ENCODE measurements around the gene GSTM4. TPM values are rescaled to one million over a fixed set of nuclear protein-coding genes. Genes with fewer than 3 reads are reported as not detected.
A peak's percentile ranks its signal among the peaks of the same experiment; 100 is the strongest.

GSTM4 gene
- total and polyA plus RNA-seq, 4 donors: 24.5 to 48.6 (median 34.9) TPM

DNA sequence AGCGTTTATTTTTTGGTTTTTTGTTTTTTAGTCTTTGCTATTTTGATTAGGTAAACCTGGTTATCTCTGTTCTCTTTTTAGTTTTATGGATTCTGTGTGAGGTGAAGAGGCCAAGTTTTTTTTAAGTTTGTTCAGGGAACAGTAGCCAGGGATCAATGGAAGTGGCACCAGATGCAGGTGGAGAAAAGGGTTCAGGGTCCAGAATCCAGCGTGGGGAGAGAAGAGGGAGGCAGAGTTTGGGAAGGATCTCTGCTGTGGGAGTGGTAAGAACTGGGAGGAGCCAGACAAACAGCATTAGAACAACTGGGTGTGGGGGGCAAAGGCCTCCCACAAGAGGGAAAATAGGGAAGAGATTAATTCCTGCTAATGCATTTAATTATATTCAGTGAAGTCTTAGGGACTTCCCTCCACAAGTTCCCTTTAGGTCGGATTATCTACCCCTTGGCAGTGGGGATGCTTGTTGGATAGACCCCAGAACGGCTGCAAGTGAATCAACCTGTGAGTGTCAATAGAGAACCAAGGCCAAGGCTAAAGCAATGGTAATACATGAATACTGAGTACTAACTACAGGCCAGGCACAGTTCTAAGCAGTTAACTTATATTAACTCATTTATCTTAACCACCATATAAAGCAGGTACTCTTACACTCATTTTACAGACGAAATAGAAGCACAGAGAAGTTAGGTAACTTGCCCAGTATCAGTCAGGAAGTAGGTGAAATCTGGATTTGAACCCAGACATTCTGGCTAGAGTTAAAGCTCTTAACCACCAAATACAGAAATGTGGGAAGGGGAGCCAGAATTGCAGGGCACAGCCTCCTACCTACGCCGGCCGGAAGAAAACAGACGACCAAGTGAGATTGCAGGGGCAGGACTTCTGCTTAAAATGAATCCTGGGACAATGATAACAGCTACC is 37.0 kb upstream of the GSTM4 start:
- Histone ChIP-seq H3K4me1 (ENCODE audit: control insufficient read depth, insufficient read depth, low read length) (peaks cover 46% of the 10 kb centered on the region), H3K27ac (ENCODE audit: low read depth, low read length) (peak overlapping the region; percentile 37), H3K27me3 (ENCODE audit: control insufficient read depth, insufficient read depth, low read length) (no peaks in the 10 kb centered on the region), H3K4me3 (ENCODE audit: low read depth, low read length) (peak overlapping the region; percentile 83), H3K36me3 (ENCODE audit: control insufficient read depth, insufficient read depth, low read length) (peaks cover 7% of the 10 kb centered on the region), H3K9me3 (ENCODE audit: control insufficient read depth, insufficient read depth, low read length) (no peaks in the 10 kb centered on the region)
- 27% methylated on average over 5 of the region's 9 CpGs for WGBS (ENCODE audit: insufficient coverage)
- no peak for DNase-seq (ENCODE audit: low read depth in 4 of 6, low spot score in 6 of 6)

DNA sequence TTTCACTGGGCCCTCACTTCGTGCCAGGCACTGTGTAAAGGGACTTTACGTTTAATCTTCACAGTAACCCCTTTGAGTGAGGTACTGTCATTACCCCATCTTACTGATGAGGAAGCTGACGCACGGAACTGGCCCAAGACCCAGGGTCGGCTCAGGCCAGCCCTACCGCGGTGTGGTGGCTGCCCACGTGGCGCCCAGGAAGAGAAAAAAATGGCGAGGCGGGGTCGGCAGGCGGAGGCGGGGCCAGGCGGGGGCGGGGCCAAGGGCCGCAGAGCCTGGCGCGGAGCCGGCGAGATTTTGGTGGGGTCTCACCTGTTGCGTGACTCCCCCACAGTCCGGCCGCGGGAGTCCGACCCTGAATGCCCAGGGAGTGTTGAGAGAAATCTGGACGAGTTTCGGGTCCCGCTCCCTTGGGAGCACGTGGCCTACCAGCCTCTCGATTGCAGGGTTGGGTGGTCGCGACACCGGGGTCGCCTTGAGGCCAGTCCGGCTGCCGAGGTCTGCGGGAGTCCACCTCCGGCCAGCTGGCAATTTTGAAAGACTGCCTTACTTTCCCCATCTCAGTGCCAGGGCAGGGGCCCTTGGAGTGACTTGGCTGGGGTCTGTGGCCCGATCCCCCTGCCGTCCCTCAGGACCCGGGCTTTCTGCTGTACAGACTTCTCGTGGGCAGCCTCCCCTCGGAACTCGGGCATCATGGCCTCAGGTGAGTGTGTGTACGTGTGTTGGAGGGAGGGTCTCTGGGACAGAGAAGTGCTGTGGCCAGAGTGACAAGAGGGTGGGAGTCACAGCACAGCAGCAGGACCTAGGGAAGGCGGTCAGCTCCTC is 36.1 kb upstream of the GSTM4 start, which contains the start of the genes AMPD2 and GNAT2:
Gene AMPD2, plus strand, starts transcription at position 262 of the 825 bp plus-strand sequence. CDS start 1,339 bp downstream, outside the sequence.
Gene GNAT2, minus strand, starts transcription at position 41 of the 825 bp plus-strand sequence. CDS start 6,746 bp downstream, outside the sequence.
- under 1% methylated on average over 45 of the region's 47 CpGs for WGBS (ENCODE audit: insufficient coverage)
- DNase-seq (ENCODE audit: low read depth in 4 of 6, low spot score in 6 of 6): peak in 3 of 6 donors; percentile 18 to 79 (median 77)
- Histone ChIP-seq H3K27me3 (ENCODE audit: control insufficient read depth, insufficient read depth, low read length) (no peaks in the 10 kb centered on the region), H3K9me3 (ENCODE audit: control insufficient read depth, insufficient read depth, low read length) (no peaks in the 10 kb centered on the region), H3K4me1 (ENCODE audit: control insufficient read depth, insufficient read depth, low read length) (peaks cover 55% of the 10 kb centered on the region), H3K36me3 (ENCODE audit: control insufficient read depth, insufficient read depth, low read length) (peaks cover 13% of the 10 kb centered on the region), H3K27ac (ENCODE audit: low read depth, low read length) (peak within 1 kb of the TSS; percentile 94), H3K4me3 (ENCODE audit: low read depth, low read length) (peak within 1 kb of the TSS; percentile 83)

DNA sequence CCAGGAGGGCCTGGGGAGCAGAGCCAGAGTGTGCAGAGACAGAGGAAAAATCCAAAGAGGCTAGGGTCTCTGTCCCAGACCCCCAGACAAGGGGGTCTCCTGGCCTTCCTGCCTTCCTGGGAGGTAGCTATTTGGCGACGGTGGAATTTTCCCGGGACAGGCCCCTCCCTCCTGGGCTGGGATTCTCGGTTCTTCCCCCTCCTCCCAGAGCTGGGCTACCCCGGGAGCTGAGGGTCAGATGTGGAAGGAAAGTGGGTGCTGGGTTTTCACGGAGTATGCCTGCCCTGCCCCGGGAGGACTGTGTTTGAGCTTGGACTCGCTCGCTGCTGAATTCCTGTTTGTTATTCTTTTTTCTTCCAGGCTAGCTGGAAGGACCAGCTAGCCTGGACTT is 35.5 kb upstream of the GSTM4 start:
- no peak for DNase-seq (ENCODE audit: low read depth in 4 of 6, low spot score in 6 of 6)
- Histone ChIP-seq H3K9me3 (ENCODE audit: control insufficient read depth, insufficient read depth, low read length) (no peaks in the 10 kb centered on the region), H3K27ac (ENCODE audit: low read depth, low read length) (peak overlapping the region; percentile 94), H3K36me3 (ENCODE audit: control insufficient read depth, insufficient read depth, low read length) (peaks cover 18% of the 10 kb centered on the region), H3K4me1 (ENCODE audit: control insufficient read depth, insufficient read depth, low read length) (peaks cover 61% of the 10 kb centered on the region), H3K4me3 (ENCODE audit: low read depth, low read length) (peak overlapping the region; percentile 83), H3K27me3 (ENCODE audit: control insufficient read depth, insufficient read depth, low read length) (no peaks in the 10 kb centered on the region)
- 0% methylated on average over 3 of the region's 9 CpGs for WGBS (ENCODE audit: insufficient coverage)

- peaks cover 23% of the 10 kb centered on the region for H3K36me3 ChIP-seq (ENCODE audit: control insufficient read depth, insufficient read depth, low read length)
- peak overlapping the region; percentile 83 for H3K4me3 ChIP-seq (ENCODE audit: low read depth, low read length)
- no peaks in the 10 kb centered on the region for H3K27me3 ChIP-seq (ENCODE audit: control insufficient read depth, insufficient read depth, low read length)
- H3K9me3 ChIP-seq (ENCODE audit: control insufficient read depth, insufficient read depth, low read length): no peaks in the 10 kb centered on the region
- peak overlapping the region; percentile 94 for H3K27ac ChIP-seq (ENCODE audit: low read depth, low read length)
- H3K4me1 ChIP-seq (ENCODE audit: control insufficient read depth, insufficient read depth, low read length): peaks cover 64% of the 10 kb centered on the region
- WGBS (ENCODE audit: insufficient coverage): under 1% methylated on average over 16 of the region's 18 CpGs
- peak in 5 of 6 donors; percentile 74 to 97 (median 86) for DNase-seq (ENCODE audit: low read depth in 4 of 6, low spot score in 6 of 6)
These were observed 35.0 kb upstream of the GSTM4 start for GRCh38 chr1:109620841-109621286.

DNA sequence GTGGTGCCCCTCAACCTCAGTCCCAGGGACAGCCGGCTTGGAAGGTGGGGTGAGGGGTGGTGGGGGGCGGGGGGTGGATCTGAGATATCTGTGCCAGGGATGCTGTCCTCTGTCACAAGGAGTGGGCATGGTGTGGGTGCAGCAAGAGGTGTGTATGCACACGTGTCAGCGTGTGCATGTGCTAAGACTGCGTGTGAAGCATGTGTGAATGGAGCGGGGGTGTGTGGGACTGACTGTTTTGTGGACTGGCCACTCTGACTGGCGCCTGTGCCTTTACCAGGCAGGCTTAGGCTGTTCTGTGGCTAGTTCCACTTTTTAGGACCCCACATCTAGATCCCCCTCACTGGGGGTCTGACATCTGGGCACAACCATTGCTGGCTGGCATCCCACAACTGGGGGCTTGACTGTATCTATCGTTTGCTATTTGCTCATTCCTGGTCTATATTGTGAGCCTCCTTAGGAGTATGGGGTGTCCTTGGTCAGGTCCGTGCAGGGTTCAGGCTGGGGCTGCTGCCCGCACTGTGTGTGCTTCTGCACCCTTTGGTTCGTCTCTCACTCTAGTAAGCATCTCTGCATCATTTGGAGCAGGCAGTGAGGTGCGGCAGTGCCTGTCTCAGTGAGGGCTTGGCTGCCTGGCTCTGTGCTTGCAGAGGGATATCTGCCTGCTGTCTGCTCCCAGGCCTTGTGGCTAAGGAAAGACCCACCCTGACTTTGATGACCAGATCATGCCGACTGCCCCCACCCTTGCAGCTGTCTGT is 34.3 kb upstream of the GSTM4 start:
- no peak for DNase-seq (ENCODE audit: low read depth in 4 of 6, low spot score in 6 of 6)

GRCh38 chr1:109622137-109622892 is 33.6 kb upstream of the GSTM4 start:
- 78% methylated on average over 10 of the region's 11 CpGs for WGBS (ENCODE audit: insufficient coverage)
- no peaks in the 10 kb centered on the region for H3K9me3 ChIP-seq (ENCODE audit: control insufficient read depth, insufficient read depth, low read length)
- H3K4me1 ChIP-seq (ENCODE audit: control insufficient read depth, insufficient read depth, low read length): peaks cover 64% of the 10 kb centered on the region
- H3K36me3 ChIP-seq (ENCODE audit: control insufficient read depth, insufficient read depth, low read length): peaks cover 38% of the 10 kb centered on the region
- H3K27ac ChIP-seq (ENCODE audit: low read depth, low read length): no peak overlapping the region
- DNase-seq (ENCODE audit: low read depth in 4 of 6, low spot score in 6 of 6): no peak
- H3K4me3 ChIP-seq (ENCODE audit: low read depth, low read length): no peak overlapping the region
- H3K27me3 ChIP-seq (ENCODE audit: control insufficient read depth, insufficient read depth, low read length): no peaks in the 10 kb centered on the region

More for the DNA sequence above, 34.3 kb upstream of the GSTM4 start:
- peaks cover 30% of the 10 kb centered on the region for H3K36me3 ChIP-seq (ENCODE audit: control insufficient read depth, insufficient read depth, low read length)
- H3K27me3 ChIP-seq (ENCODE audit: control insufficient read depth, insufficient read depth, low read length): no peaks in the 10 kb centered on the region
- H3K4me3 ChIP-seq (ENCODE audit: low read depth, low read length): peak overlapping the region; percentile 83
- H3K27ac ChIP-seq (ENCODE audit: low read depth, low read length): peak overlapping the region; percentile 94
- H3K9me3 ChIP-seq (ENCODE audit: control insufficient read depth, insufficient read depth, low read length): no peaks in the 10 kb centered on the region
- H3K4me1 ChIP-seq (ENCODE audit: control insufficient read depth, insufficient read depth, low read length): peaks cover 64% of the 10 kb centered on the region
- 33% methylated on average over 8 of the region's 13 CpGs for WGBS (ENCODE audit: insufficient coverage)

GRCh38 chr1:109622895-109623294 is 33.0 kb upstream of the GSTM4 start:
- DNase-seq (ENCODE audit: low read depth in 4 of 6, low spot score in 6 of 6): no peak
- H3K27ac ChIP-seq (ENCODE audit: low read depth, low read length): no peak overlapping the region
- peaks cover 43% of the 10 kb centered on the region for H3K36me3 ChIP-seq (ENCODE audit: control insufficient read depth, insufficient read depth, low read length)
- no peak overlapping the region for H3K4me3 ChIP-seq (ENCODE audit: low read depth, low read length)
- peaks cover 64% of the 10 kb centered on the region for H3K4me1 ChIP-seq (ENCODE audit: control insufficient read depth, insufficient read depth, low read length)
- H3K27me3 ChIP-seq (ENCODE audit: control insufficient read depth, insufficient read depth, low read length): no peaks in the 10 kb centered on the region
- WGBS (ENCODE audit: insufficient coverage): 100% methylated on average over 1 of the region's 3 CpGs
- H3K9me3 ChIP-seq (ENCODE audit: control insufficient read depth, insufficient read depth, low read length): no peaks in the 10 kb centered on the region

DNA sequence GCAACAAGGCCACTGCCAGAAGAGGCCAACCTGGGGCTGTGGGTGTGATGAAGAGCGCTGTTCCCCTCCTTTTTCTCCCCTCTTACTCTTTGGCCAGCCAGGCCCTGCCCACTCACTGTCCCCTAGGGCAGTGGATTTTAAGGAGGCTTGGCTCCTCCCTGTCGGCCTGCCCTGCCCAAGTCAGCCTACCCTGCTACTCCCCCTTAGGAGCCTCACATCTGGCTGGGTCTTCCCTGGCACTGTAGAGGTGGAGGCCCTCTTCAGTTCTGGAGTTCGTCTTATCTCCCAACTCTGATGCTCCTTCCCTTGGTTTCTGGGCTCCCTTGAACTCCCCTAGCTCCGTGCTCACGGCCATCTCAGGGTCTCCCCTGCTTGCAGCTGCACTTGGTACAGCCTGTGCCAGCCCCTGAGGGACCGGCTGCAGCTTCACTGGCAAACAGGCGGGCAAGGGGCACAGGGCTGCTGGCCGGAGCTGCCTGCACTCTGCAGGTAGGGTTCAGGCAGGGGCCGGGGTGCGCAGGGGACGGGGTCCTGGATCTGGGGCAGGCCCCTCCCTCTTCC is 32.2 kb upstream of the GSTM4 start:
- Histone ChIP-seq H3K4me3 (ENCODE audit: low read depth, low read length) (peak overlapping the region; percentile 18), H3K27ac (ENCODE audit: low read depth, low read length) (peak overlapping the region; percentile 51), H3K36me3 (ENCODE audit: control insufficient read depth, insufficient read depth, low read length) (peaks cover 51% of the 10 kb centered on the region), H3K9me3 (ENCODE audit: control insufficient read depth, insufficient read depth, low read length) (no peaks in the 10 kb centered on the region), H3K4me1 (ENCODE audit: control insufficient read depth, insufficient read depth, low read length) (peaks cover 64% of the 10 kb centered on the region), H3K27me3 (ENCODE audit: control insufficient read depth, insufficient read depth, low read length) (no peaks in the 10 kb centered on the region)
- DNase-seq (ENCODE audit: low read depth in 4 of 6, low spot score in 6 of 6): peak in 2 of 6 donors; percentile 49 to 60
- WGBS (ENCODE audit: insufficient coverage): 34% methylated on average over 6 of the region's 11 CpGs
